ENCODE results near the gene UGT1A8. TPM values are rescaled to one million over a fixed set of nuclear protein-coding genes. Genes with fewer than 3 reads are reported as not detected.

Gene UGT1A8
- total and polyA plus RNA-seq, 2 donors (not counting 1 experiment from before 2014, with no cell fraction given), result not detected

DNA sequence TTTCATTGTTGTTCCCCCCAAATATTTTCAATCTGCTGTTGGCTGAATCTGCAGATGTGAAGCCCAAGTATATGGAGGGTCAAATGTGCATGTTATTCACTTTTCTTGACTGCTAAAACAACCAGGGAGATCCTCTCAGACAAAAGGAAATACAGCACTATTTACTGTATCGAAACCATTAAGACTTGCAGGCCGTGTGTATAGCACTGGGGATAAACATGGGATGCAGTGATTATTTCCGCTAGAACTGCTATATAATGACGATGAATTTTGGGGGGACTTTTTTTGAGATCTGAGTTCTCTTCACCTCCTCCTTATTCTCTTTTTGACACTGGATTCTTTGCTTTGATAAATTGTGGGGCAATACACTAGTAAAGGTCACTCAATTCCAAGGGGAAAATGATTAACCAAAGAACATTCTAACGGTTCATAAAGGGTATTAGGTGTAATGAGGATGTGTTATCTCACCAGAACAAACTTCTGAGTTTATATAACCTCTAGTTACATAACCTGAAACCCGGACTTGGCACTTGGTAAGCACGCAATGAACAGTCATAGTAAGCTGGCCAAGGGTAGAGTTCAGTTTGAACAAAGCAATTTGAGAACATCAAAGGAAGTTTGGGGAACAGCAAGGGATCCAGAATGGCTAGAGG is 139.1 kb downstream of the UGT1A8 start:
- WGBS (ENCODE audit: insufficient coverage), result 100% methylated on average over 1 of the region's 7 CpGs
- Mint-ChIP-seq H3K9me3 (ENCODE audit: insufficient read depth) (no peaks in the 10 kb centered on the region), H3K4me1 (no peaks in the 10 kb centered on the region), H3K27me3 (peaks cover 16% of the 10 kb centered on the region), H3K4me3 (no peak overlapping the region), H3K27ac (no peak overlapping the region)
- no peaks in the 10 kb centered on the region for H3K79me2 ChIP-seq (ENCODE audit: control insufficient read depth, insufficient read depth, low read length)
- no peak overlapping the region for H3K27ac ChIP-seq (ENCODE audit: low read length in 2 of 2)
- DNase-seq (no peak), ATAC-seq (ENCODE audit: low read depth) (no peak)
- ChIA-PET CTCF (no interaction called here), POLR2A (no interaction called here)
- TF ChIP-seq EZH2 (IDR thresholded peaks at IDR 0.05; ENCODE audit: borderline replicate concordance, insufficient read depth, low read depth, low read length, poor library complexity, severe bottlenecking), result no peak
- TF ChIP-seq, protein P1, sequence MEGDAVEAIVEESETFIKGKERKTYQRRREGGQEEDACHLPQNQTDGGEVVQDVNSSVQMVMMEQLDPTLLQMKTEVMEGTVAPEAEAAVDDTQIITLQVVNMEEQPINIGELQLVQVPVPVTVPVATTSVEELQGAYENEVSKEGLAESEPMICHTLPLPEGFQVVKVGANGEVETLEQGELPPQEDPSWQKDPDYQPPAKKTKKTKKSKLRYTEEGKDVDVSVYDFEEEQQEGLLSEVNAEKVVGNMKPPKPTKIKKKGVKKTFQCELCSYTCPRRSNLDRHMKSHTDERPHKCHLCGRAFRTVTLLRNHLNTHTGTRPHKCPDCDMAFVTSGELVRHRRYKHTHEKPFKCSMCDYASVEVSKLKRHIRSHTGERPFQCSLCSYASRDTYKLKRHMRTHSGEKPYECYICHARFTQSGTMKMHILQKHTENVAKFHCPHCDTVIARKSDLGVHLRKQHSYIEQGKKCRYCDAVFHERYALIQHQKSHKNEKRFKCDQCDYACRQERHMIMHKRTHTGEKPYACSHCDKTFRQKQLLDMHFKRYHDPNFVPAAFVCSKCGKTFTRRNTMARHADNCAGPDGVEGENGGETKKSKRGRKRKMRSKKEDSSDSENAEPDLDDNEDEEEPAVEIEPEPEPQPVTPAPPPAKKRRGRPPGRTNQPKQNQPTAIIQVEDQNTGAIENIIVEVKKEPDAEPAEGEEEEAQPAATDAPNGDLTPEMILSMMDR (IDR thresholded peaks at IDR 0.05), result no peak
- H3K9ac ChIP-seq (ENCODE audit: low read length), result no peak overlapping the region
- no peaks in the 10 kb centered on the region for H3K36me3 ChIP-seq (replicated peaks in 1 of 2; ENCODE audit: control extremely low read depth in 1 of 2, control insufficient read depth in 1 of 2, extremely low read depth in 1 of 2, insufficient read depth in 2 of 2, low read length in 1 of 2)
- no peak overlapping the region for H3K4me2 ChIP-seq (replicated peaks; ENCODE audit: low read depth, low read length, poor library complexity, severe bottlenecking)
- H4K20me1 ChIP-seq (ENCODE audit: control insufficient read depth, insufficient read depth, low read length, poor library complexity, severe bottlenecking), result no peaks in the 10 kb centered on the region
- no peaks in the 10 kb centered on the region for H3K4me1 ChIP-seq (ENCODE audit: control insufficient read depth in 2 of 2, insufficient read depth in 2 of 2, low read length in 2 of 2)
- peaks cover 0 to 7% (median 0%) of the 10 kb centered on the region in 3 donors for H3K9me3 ChIP-seq (ENCODE audit: control extremely low read depth in 1 of 3, control insufficient read depth in 2 of 3, insufficient read depth in 1 of 3, low read length in 2 of 3)
- no peaks in the 10 kb centered on the region for H3K27me3 ChIP-seq (replicated peaks in 1 of 4; ENCODE audit: control extremely low read depth in 1 of 4, control insufficient read depth in 3 of 4, insufficient read depth in 4 of 4, low read length in 3 of 4)
- no peak overlapping the region for H2AFZ ChIP-seq (ENCODE audit: insufficient read depth, low read depth, low read length, poor library complexity, severe bottlenecking)
- intact Hi-C loops (cut with micrococcal nuclease), result no loop called here
- H3K4me3 ChIP-seq (ENCODE audit: control extremely low read depth in 1 of 5, extremely low read depth in 1 of 5, insufficient read depth in 1 of 5, low read depth in 2 of 5, low read length in 4 of 5), result no peak overlapping the region

DNA sequence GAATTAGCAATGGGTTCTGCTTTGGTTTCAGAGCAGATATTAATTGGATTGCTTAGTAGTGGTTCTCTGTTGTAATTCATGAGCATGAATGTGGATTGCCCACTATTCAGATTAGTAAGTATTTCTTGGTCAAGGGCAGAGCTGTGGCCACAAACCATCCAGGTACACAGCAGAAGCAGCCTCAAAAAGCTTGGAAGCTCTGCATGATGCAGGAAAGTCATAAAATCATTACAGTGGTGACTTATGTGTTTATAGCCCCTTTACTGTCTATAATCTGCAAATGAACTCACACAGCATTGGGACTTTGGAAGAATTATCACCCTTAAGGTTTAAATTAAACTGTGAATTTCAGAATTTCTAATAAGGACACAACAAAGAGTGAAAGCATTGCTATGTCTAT is 140.7 kb downstream of the UGT1A8 start:
- ChIA-PET POLR2A (no interaction called here), CTCF (no interaction called here)
- H3K4me2 ChIP-seq (replicated peaks; ENCODE audit: low read depth, low read length, poor library complexity, severe bottlenecking), result no peak overlapping the region
- Mint-ChIP-seq H3K4me1 (no peaks in the 10 kb centered on the region), H3K27me3 (peaks cover 20% of the 10 kb centered on the region), H3K4me3 (no peak overlapping the region), H3K9me3 (ENCODE audit: insufficient read depth) (no peaks in the 10 kb centered on the region), H3K27ac (no peak overlapping the region)
- H3K4me3 ChIP-seq (ENCODE audit: control extremely low read depth in 1 of 5, extremely low read depth in 1 of 5, insufficient read depth in 1 of 5, low read depth in 2 of 5, low read length in 4 of 5), result no peak overlapping the region
- H3K9ac ChIP-seq (ENCODE audit: low read length), result no peak overlapping the region
- intact Hi-C loops (cut with micrococcal nuclease), result no loop called here
- ATAC-seq (ENCODE audit: low read depth), result no peak
- no peaks in the 10 kb centered on the region for H3K36me3 ChIP-seq (replicated peaks in 1 of 2; ENCODE audit: control extremely low read depth in 1 of 2, control insufficient read depth in 1 of 2, extremely low read depth in 1 of 2, insufficient read depth in 2 of 2, low read length in 1 of 2)
- peaks cover 0 to 7% (median 0%) of the 10 kb centered on the region in 3 donors for H3K9me3 ChIP-seq (ENCODE audit: control extremely low read depth in 1 of 3, control insufficient read depth in 2 of 3, insufficient read depth in 1 of 3, low read length in 2 of 3)
- no peaks in the 10 kb centered on the region for H4K20me1 ChIP-seq (ENCODE audit: control insufficient read depth, insufficient read depth, low read length, poor library complexity, severe bottlenecking)
- H2AFZ ChIP-seq (ENCODE audit: insufficient read depth, low read depth, low read length, poor library complexity, severe bottlenecking), result no peak overlapping the region
- no peaks in the 10 kb centered on the region for H3K79me2 ChIP-seq (ENCODE audit: control insufficient read depth, insufficient read depth, low read length)
- DNase-seq, result no peak
- H3K27me3 ChIP-seq (replicated peaks in 1 of 4; ENCODE audit: control extremely low read depth in 1 of 4, control insufficient read depth in 3 of 4, insufficient read depth in 4 of 4, low read length in 3 of 4), result no peaks in the 10 kb centered on the region
- H3K27ac ChIP-seq (ENCODE audit: low read length in 2 of 2), result no peak overlapping the region
- H3K4me1 ChIP-seq (ENCODE audit: control insufficient read depth in 2 of 2, insufficient read depth in 2 of 2, low read length in 2 of 2), result no peaks in the 10 kb centered on the region
- TF ChIP-seq, protein P1 (IDR thresholded peaks at IDR 0.05), result no peak
- no peak for TF ChIP-seq EZH2 (IDR thresholded peaks at IDR 0.05; ENCODE audit: borderline replicate concordance, insufficient read depth, low read depth, low read length, poor library complexity, severe bottlenecking)

All from B cell (primary cell).